ENCODE results near the gene NBPF1.
"Not testable (repeated sequence)": the region's sequence is repeated elsewhere in the genome, so short reads cannot be mapped to it uniquely, and the experiment has no call there.

The NBPF1 gene

DNA sequence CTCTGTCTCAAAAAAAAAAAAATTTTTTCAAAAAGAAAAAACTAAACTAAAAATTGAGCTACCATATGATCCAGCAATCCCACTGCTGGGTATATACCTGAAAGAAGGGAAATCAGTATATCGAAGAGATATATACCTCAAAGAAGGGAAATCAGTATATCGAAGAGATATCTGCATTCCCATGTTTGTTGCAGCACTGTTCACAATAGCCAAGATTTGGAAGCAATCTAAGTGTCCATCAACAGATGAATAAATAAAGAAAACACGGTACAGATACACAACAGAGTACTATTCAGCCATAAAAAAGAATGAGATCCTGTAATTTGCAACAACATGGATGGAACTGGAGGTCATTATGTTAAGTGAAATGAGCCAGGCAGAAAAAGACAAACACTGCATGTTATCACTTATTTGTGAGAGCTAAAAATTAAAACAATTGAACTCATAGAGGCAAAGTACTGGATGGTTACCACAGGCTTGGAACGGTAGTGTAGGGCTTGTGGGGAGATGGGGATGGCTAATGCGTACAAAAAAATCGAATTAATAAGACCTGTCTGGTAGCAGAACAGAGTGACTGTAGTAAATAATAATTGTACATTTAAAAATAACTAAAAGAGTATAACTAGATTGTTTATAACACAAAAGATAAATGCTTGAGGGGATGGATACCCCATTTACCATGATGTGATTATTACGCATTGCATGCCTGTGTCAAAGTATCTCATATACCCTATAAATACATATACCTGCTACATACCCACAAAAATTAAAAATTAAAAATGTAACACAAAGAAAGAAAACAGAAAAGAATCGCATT lies 28.0 kb upstream of the NBPF1 start:
- not testable (repeated sequence) for DNase-seq

GRCh38 chr1:16639091-16640031 lies 26.0 kb upstream of the NBPF1 start:
- not testable (repeated sequence) for DNase-seq

- DNase-seq: not testable (repeated sequence)
Observed at GRCh38 chr1:16637941-16638778, 24.8 kb upstream of the NBPF1 start.

DNA sequence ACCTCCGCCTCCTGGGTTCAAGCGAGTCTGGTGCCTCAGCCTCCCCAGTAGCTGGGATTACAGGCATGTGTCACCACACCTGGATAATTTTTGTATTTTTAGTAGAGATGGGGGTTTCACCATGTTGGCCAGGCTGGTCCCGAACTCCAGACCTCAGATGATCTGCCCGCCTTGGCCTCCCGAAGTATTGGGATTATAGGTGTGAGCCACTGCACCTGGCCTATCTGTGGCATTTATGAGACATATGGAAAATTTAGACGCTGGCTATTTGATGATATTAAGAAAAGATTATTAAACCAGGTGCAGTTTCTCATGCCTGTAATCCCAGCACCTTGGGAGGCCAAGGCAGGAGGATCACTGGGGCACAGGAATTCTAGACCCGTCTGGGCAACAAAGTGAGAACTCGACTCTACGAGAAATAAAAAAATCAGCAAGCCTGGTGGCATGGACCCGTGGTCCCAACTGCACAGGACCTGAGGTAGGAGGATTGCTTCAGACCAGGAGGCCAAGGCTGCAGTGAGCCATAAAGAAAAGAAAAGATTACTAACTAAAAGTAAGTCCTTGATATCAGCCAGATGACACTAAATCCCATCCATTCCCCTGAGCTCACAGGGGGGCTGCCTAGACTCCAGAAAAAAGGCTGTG lies 23.3 kb upstream of the NBPF1 start:
- DNase-seq: not testable (repeated sequence)

- not testable (repeated sequence) for DNase-seq
Observed at GRCh38 chr1:16635959-16636358, 22.6 kb upstream of the NBPF1 start.

- not testable (repeated sequence) for DNase-seq
Observed at GRCh38 chr1:16633540-16634282, 20.3 kb upstream of the NBPF1 start.

DNA sequence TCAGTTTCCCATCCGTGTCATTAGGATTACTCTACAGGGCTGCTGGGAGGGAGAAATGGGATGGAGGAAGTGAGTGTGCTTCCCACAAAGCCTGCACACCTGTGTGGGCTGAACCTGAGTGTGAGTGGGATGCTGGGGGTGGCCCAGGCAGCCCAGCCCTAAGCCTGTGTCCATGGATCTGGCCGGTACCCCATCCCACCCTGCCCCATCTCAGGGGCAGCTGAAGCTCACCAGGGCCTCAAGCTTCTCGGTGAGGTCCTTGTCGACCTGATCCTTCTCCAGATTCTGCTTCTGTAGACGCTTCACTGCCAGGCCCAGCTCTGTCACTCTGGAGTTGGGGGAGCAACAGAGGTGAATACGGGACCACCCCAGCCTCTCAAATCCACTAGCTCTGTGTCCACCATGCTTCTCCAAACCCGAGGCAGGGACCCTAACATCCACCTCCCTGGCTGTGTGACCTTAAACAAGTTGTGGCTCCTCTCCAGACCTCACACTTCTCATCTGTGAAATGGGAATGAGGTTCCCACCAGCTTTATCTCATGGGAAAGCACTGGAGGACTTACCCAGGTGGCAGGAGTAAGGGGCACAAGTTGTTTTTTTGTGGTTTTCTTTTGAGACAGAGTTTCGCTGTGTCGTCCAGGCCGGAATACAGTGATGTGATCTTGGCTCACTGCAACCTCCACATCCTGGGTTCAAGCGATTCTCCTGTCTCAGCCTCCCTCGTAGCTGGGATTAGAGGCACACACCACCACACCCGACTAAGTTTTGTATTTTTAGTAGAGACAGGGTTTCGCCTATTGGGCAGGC lies 18.9 kb upstream of the NBPF1 start:
- DNase-seq: not testable (repeated sequence)

DNA sequence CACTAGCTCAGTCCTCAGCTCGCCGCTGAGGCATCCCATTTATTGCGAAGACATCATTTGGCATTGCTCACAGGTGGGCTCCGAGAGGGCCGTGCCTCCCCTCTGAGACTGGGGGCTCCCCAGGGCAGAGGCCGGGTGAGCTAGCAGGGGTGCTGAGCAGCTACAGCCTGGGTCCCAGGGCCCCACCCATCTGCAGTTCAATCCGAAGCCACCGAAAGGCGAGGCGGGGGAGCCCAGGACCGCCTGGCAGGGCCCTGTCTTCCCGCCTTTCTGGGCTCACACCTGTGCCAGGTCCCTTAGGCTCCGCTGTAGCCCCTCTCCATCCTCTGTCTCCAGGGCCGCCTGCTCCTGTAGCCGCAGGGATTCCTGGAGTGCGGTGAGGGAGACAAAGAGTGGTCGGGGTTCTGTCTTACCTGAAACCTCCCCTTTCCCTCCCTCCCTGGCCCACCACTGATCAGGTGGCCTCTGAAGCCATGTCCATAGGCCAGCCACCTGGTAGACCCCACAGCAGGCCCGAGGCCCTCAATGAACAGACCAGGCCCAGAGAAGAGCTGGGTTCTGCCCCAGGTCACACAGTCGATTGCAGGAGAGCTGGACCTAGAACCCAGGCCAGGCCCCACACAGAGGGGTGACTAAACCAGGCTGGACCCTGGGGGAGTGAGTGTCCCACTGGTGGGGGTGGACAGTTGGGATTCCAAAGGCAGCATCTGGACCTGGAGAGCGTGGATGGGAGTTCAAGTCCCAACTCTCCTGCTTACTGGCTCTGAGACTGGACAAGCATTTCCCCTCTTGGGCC lies 18.1 kb upstream of the NBPF1 start:
- no peak for DNase-seq

DNA sequence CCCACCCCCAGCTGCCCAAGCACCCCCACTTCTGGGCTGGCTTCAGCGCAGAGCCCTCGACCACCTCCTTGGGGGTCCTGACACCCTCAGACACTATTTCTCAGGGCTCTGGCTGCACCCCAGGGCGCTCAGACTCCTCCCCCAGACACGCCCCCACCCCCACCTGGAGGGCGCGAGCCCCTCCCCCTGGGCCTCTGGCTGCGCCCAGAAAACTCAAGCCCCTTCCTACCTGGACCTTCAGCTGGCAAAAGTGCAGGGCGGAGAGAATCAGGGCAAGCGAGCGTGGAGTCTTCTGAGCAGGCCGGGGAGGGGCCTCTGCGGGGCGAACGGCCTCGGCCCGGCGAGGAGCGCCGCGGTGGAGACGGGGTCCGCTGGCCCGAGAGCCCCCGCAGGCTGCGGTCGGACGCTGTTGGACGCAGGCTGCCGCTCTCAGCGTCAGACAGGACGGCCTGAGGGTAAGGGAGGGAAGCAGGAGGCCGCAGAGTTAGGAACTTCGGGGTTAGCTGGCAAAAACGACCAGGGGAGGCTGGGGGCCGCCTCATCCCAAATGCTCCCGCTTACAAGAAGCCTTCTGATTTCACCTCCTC lies 17.4 kb upstream of the NBPF1 start:
- no peak for DNase-seq

DNA sequence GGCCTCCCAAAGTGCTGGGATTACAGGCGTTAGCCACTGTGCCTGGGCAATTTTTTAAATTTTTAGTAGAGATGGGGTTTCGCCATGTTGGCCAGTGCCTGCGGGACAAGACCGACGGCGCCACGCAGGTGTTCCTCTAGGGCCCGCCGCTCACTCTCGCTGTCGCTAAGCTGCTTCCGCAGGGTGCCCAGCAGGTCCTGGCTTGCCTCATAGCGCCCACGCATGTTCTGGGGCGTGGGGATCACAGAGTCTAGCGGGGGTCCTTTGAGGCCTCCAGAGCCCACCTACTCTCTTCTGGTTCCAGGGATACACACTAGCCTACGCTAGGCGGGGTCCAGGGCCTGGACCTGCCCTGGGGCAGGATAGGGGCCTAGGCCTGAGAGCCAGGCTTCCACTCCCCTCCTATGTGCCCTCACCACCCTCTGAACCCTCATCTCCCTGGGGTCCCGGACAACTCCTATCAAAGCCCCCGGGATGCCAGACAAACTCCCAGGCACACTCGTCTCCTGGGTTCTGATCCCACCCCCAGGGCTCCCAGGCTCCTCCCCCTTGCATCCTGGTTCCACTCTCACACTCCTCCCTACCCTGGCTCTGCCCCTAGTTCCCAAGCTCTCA lies 16.7 kb upstream of the NBPF1 start:
- DNase-seq: not testable (repeated sequence)

DNA sequence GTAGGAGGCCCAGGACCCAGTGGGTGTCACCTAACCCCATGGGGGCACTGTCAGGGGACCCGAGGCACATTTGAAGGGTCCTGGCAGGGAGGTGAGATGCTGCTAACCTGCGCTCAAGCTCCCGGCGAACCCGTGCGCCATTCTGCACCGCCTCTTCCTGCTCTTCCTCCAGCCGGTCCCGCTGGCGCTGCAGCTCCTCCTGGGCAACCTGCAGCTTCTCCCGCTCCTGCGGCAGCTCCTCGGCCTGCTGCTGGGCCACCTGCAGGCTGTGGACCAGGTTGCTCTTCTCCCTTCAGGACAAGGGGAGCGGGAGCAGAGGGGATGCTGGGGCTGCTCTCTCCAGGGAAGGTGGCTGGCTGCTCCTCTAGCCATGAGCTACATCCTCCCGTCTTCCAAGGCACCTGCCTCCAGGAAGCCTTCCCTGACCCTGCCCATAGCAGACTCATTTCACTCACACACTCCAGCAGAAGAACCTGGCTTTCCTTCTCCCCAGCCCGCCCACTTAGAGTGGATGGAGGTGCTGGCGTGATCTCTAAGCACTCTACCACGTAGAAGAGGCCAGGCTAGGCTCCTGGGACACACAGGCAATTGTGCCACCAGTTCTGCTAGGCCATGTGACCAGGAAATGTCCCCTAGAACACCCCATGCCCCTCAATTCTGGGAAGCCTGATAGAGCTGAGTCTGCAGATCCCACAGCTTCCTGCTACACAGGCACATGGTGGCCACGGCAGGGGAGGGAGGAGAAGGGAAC lies 15.2 kb upstream of the NBPF1 start:
- no peak for DNase-seq

DNA sequence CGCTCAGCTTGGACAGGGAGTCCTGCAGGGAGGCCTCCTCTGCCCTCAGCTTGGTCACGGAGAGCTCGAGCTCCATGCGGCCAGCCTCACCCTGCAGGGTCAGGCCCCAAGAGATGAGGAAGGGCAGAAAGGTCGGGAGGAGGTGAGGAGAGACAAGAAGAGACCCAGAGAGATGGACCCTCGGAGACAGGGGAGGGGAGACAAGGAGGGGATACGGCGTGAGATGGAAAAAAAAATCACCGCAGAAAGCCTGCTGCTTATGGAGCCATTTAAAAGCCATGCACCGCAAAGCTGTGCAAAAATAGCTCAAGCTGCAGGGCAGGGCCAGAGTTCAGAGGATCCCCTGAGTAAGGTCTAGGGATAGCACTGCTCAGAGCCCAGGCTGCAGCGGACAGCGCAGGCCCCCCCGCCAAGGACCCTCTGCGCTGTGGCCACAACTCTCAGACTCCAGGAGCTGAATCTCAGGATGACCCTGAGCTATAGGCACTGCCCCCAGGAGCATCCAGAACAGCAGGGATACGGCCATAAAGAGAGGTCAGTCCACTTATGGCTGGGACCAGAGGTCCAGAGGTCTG lies 13.1 kb upstream of the NBPF1 start:
- DNase-seq: not testable (repeated sequence)

DNA sequence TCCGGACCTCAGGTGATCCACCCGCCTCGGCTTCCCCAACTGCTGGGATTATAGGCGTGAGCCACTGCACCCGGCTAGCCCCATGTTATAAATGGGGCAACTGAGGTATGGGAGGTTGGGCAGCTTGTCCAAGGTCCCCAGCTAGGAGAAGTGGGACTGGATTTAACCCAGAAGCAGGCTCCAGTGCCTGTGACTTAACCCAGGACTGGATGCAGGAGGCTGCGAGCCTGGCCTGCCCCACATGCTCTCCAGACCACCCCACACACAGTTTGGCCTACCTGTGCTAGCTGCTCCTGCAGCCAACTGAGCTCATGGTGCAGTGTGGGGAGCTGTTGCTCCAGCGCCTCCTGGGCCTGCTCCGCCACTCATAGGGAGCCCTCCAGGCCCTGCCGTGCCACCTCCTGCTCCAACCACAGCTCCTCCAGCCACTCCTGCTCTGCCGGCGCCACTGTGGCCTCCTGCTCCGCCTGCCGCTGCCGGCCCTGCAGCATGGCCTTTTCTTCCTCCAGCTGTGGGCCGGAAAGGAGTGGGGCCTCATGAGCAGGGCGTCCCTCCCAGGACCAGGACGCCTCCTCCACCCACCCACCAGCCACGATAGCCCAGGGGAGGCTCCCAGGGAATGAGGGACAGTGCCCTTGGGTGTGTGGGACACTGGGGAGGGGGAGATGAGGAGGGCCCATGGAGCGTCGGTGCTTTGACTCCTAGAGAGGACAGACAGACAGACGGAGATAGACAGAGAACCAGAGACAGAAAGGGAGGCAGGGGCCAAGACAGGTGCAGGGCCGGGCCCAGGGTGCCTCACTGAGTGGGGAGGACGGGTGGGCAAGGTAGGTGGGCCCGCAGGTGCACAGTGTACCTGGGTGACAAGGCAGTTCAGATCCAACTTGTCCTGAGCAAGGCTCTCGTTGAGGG lies 12.4 kb upstream of the NBPF1 start:
- DNase-seq: no peak

- peak; percentile 90 for DNase-seq
Observed at GRCh38 chr1:16623812-16624719, 10.7 kb upstream of the NBPF1 start.

GRCh38 chr1:16623337-16623736 lies 10.0 kb upstream of the NBPF1 start:
- DNase-seq: not testable (repeated sequence)

Measured in NCI-H187 treated with DMSO at 0.1 percent for 48 hours (cell line).